Stimulated activated CD8-positive, alpha-beta memory T cell treated with anti-CD3 and anti-CD28 coated beads, Interleukin-7, amount 100 ng/mL, for 24 hours (primary cell): ENCODE results near the gene DCAF4.
A peak's percentile ranks its signal among the peaks of the same experiment; 100 is the strongest.

Source experiments
- DNase-seq: peaks from one replicate; pipeline ENCODE4 v3.0.0-alpha.2; 2020; ENCODE audit warnings: low read depth

The DCAF4 gene, protein sequence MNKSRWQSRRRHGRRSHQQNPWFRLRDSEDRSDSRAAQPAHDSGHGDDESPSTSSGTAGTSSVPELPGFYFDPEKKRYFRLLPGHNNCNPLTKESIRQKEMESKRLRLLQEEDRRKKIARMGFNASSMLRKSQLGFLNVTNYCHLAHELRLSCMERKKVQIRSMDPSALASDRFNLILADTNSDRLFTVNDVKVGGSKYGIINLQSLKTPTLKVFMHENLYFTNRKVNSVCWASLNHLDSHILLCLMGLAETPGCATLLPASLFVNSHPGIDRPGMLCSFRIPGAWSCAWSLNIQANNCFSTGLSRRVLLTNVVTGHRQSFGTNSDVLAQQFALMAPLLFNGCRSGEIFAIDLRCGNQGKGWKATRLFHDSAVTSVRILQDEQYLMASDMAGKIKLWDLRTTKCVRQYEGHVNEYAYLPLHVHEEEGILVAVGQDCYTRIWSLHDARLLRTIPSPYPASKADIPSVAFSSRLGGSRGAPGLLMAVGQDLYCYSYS

DNA sequence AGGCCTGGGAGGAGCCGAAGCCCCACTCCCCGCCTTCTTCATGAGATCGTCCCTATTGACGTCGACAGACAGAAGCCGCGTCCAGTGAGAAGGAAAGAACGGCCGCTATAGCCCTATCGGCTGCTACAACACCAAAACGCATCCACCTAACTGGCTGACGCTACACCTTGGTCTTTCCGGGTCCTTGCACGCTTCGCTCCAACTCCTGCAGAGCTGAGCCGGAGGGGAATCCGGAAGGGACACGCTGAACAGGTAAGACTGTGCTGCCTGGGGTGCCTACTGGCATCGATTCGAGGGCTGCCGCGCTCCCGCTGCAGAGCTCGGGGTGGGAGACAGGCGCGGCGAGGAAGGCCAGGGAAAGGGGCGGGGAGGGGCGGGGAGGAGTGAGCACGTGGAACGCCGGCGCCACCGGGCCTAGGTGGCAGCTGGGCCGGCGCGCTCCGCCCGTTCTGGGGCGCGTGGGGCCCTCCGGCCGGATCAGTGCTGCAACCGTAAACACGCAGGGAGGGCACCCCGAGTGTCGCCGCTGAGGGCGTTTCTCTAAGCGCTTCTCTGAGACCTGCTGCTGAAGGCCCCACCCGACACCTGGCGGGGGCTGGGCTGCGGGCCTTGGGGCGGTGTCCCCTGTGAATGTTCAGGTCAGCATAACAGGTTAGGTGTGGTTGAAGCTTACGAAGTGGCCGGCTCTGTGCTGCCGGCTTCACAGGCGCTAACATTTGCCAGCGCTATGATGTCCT, at the start of gene DCAF4:
TSS of gene DCAF4 (plus strand) at position 173 of the 737 bp plus-strand sequence. CDS start 11,515 bp downstream, outside the sequence.
- DNase-seq: peak; percentile 85

DNA sequence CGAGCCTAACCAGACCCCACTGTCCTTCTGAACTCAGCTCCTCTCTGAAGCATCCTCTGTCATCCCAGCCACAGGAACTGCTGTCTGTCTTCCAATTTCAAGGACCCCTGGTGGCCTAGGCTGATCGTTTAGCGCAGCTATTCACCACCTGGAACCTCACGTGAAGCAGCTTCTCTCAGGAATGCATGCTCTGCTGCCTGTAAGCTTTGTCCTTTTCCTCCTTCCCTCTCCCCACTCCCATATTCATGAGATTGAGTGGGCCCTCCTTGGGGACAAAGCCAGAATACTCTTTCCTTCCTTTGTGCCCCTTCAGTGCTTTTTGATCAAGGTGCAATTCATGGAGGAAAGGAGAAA, 49.6 kb upstream of the DCAF4 start:
- DNase-seq: no peak

DNA sequence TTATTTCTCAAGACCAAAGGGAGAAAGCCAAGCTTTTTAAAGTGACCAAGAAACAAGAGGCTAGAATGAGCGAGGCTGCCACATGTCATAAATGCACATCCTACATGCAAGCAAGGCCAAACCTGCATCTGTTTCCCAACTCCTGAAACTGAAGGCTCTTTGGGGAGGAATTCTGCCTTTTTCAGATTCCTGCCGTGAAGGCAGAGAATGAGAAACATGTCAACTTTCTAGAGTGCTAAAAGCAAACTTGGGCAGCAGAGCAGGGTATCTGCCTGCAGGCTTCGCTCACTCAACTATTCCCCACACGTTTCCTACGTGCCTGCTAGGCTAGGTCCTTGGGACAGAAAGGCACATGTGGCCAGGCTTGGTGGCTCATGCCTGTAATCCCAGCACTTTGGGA, 47.5 kb upstream of the DCAF4 start:
- no peak for DNase-seq

DNA sequence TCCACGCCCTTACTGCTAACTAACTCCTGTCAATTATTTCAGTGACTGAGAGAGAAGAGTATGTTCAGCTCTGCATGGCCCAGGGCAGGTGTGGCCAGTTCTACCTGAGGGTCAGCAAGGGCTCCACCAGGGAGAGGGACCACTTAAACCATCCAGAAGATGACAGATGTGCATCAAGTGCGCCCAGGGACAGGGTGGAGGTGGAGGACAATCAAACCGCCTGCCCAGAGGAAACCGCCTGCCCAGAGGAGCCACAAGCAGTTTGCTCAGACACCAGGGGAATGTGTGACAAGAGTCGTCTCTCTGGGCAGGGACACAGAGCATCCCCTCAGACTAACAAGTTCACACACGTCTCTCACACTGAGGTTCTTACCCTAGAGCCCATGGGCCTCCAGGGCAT, 46.8 kb upstream of the DCAF4 start:
- no peak for DNase-seq

DNA sequence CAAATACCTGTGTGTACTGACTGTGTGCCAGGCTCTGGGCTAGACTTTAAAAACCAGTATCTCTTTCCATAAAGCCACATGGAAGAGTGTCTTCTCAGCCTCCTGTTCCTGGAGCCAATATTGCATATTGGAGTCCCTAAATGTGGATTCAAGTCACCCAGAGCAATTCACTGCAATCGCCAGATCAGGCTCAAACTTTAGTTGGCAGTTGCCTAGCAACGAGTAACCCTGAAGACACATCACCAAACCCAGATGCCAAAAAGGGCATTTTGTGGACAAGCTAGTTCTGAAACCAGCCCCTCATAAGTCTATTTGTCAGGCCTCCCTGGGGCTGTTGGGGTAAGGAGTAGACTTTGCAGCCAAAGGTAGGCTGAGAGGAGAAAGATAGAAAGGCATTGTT, 46.1 kb upstream of the DCAF4 start:
- no peak for DNase-seq

DNA sequence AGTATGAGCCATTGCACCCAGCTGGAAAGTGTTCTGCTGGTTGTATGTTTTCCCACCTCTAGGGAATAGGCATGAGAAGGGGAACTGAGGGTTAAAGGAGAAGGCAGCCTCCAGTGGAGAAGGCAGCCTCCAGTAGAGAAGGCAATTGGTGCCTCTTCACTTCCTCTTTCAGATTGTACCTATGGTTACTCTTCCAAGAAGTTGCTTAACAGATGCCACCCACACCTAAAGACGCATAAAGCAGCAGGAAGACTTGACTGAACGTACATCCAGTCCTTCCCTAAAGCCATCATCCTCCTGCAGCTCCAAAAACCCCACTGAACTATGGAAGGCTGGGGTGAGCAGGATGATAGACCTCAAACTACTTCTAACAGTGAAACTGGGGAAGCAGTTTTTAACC, 45.4 kb upstream of the DCAF4 start:
- DNase-seq: no peak

DNA sequence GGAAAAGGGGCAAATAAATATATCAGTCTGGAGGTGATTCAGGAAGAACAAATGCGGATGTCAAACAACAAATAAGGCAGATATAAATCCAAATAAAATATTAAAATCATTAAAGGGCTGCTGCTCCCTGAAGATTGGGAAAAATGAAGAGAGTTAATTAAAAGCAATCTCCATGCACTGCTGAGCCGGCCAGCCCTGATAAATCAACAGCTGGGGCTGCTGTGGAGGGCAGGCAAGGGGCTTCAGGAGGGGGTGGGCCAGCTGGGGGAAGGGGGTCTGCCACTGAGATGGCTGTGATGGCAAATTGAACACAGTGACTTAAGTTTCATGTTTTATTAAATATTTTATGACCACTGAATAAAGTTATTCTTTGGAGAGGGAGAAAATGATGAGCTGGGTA, 44.7 kb upstream of the DCAF4 start:
- no peak for DNase-seq

DNA sequence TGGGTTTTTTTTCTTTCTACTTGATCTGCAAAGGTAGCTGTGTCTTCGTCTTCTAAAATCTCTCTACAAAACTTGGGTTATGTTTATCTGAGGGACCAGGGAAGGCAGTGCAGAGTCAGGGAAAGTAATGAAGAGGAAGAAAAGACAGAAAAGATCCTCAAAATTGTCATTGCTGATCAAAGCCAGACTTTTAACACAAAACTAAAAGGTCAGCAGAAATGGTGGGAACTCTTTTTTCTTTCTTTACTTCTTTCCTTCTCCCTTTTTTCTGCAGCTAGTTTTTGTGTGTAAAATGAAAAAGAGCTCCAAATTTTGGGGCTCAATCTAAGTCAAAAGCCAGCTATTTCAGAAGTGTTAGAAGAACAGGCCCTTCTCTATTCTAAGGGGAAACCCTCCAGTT, 44.2 kb upstream of the DCAF4 start:
- DNase-seq: no peak

DNA sequence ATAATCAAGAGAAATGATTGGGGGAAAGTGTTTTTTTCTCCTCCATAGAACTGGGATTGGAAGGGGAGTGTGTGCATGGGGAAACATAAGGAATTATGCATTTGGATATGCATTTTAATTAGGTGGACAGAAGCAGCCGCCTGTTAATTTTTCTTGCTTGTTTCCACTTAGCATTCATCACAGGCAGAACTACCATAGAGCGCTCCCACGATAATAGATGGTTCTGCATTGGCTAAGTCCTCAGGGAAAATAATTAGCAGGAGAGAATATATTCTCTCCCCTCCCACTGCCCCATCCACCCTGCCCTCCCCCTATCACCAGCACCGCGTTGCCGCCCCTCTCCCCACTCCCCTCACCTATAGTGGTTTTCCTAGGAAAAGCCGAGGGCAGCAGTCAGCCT, 43.8 kb upstream of the DCAF4 start:
- no peak for DNase-seq

DNA sequence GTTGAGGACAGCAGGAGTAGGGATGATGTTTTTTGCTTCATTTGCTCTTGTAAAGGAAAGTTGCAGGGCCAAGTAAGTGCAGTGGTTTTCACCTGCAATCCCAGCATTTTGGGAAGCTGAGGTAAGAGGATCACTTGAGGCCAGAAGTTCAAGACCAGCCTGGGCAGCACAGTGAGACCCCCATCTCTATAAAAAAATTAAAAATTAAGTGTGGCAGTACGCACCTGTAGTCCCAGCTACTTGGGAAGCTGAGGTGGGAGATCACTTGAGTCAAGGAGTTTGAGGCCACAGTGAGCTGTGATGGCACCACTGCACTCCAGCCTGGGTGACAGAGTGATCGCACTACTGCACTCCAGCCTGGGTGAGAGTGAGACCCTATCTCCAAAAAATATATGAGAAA, 43.2 kb upstream of the DCAF4 start:
- no peak for DNase-seq

DNA sequence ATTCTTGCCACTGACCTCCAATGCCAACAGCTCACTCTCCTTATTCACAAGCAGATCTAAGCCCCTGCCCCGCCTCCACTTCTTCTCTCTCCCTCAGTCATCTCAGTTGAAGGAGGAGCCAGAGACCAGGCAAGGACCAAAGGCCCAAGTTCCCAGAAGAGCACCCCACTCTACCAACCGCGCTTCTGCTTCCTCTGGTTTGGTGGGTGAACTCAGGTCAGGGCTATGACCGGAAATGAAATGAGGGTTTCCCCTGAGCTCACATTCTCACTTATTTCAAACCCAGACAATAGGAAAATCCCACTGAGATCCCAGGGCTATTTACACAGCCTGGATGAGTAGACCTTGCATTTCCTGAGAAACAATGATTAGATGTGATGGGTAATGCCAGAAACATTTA, 42.3 kb upstream of the DCAF4 start:
- no peak for DNase-seq

DNA sequence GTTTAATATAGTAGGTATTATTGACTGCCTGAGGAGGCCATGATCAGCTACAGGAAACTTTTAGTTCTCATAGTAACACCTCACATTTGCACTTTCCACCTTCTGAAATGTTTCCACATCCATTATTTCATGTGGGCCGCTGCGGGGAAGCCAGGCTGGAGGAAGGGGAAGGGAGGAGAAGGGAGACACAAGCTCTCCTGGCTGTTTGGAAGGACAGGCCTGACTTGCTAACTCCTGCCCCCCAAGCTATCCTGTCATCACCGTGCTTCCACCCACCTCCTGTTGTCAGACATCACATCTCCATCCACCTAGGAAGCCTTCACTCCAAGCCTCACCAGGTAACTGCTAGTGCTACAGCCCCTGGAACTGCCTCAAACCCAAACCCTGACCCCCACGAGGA, 41.9 kb upstream of the DCAF4 start:
- no peak for DNase-seq

DNA sequence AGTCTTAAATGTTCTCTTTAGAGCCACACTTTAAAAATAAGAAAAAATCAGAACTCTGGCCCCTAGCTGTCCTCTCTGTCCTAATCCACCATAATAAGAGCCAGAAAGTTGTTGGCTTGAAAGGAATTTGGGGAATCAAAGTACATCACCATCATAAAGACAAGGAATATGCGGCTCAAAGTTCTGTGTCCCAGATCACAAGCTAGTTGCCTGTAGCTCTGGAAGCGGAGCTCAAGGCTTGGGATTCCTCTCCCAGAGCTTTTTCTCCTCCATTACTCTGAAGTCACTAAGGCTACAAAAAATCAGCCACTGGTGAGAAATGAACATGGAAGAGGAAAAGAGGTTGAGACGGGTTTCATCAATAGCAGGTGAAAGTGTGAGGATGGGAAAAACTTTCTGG, 38.8 kb upstream of the DCAF4 start:
- DNase-seq: no peak

DNA sequence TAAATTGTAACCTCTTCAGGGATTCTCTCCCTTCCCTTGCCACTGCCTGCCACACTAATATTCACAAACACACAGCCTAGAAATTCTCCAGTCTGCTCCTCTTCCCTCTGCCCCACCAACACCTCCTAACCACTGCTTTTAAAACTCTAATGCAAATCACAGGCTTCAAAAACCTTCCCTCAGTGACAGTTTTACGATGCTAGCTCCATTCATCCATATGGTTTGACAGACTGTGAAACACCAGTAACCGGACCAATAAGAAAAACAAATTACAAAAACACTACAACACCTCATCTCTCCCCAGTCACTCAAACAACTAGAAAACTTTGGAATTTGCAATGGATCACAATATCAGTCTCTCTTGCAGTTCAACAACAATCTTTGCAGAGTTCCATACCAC, 38.1 kb upstream of the DCAF4 start:
- DNase-seq: no peak

DNA sequence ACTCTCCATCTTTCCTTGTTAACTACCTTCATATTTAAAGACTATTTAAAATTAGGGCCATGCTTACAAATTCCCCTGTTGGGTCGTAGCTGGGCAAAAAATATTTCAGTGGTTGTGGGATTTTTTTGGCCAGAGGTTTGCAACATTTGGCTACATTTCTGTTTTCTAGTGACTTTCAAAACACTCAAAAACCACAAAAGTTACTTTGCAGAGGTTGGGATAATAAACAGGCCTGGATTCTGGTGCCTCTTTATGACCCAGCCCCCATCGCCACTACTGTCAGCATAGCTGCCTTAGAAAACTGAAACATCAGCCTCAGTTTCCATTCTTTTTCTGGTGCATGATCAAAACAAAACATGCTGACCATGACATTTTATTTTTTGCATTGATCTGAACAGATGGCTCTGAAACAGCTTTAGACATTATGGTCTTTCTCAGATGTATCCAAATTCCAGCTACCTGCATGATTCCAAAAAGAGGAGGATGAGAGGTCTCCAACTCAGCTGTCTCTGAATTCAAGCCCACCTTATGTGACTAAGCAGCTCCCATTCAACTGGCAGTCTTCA, 37.5 kb upstream of the DCAF4 start:
- DNase-seq: no peak

DNA sequence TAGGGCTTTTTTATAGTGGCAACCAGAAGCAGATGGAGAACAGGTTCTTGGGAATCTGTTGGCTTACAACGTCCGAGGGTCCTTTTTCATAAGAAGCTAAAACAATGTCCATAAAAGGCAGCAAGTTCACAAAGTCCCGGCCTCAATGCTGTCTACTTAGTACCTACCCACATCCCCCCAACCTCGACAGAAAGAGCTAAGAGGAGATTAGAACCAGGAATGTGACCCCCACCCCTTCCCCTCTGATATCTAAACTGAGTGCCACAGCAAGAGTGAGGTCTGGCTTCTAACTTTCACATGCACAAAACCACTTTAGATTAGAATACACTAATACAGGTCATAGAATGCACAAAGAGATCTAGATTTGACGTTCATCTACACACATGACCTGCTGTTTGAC, 36.9 kb upstream of the DCAF4 start:
- DNase-seq: no peak

DNA sequence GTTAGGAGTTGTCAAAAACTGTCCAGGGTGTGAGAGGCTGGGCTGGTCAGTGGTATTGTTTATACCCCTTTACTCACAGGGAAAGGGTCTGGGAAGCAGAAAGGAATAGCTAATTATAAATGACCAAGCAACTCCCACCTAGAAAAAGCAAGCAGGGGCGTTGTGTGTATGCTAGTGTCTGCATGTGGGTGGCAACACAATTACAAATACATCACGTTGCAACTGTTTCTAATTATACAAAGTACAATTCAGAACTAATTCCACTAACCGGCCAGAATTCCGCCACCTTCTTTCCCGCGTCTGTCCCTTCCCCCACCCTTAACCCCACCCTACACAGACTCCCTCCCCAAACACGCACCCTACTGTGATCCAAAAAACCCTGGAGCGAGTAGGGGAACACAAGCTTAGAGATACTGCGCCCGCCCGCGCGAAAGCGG, 34.6 kb upstream of the DCAF4 start:
- DNase-seq: no peak

DNA sequence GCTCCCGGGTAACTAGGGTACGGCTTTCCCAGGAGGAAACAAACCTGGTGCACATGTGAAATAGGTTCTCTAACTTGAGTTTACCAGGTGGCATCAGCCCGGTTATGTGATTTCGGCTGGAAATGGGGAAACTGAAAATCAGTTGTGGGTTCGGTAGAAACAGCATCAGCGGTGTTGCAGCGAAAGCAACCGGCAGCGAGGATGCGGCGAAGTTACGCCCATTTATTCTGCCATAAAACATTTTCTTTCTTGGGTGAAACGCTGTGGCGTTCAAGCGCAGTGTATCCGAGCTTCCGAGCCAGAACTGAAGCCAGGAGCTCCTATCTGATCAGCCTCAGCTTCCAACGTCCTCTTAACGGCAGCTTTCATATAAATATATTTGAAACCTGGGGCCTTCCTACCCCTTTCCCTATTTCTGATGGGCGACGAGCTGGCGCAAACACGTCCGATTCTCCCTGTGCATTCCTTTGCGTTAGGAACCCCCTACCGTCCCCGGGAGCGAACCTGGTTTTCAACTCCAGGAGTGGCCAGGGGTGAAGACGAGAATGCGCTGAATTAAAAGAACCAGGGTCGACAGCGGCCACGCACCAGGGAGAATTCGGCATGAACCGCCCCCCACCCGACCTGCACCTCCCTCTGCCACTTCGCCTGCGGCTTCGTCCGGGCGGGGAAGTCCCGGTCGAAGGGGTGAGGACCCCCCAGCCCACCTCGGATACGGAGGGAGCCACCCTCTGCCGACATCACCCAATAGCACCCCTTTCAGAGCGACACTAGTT, 34.0 kb upstream of the DCAF4 start:
- no peak for DNase-seq

DNA sequence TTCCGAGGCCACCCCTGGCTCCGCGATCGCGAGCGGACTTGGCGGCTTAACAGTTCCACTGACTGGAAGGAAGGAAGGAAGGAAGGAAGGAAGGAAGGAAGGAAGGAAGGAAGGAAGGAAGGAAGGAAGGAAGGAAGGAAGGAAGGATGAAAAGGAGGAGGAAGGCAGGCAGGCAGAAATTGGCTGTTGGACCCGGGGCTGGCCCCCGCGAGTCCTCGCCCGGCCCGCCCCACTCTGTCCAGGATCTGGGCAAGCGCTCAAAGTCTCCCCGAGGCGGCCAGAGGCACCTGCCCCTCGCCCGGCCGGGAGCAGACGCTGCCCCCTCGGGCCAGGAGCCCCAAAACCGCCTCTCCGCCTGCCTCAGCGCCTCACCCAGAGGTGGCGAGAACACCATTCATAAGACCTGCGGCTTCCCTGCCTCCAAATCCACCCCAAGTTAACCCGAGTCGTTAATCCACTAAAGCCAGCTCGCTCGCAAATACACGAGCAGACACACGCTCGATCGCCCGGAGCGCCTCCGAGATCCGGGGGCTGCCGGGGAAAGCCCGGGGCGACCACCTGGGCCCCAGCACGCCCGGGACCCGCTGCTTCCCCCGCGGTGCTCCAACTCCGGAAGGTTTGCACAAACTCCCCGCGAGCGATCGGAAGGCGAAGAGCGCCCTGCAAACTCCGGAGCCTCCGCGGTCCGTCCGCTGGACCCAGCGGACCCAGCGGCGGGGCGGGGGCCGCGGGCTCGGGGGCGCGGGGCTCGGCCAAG, 33.2 kb upstream of the DCAF4 start:
- DNase-seq: no peak

DNA sequence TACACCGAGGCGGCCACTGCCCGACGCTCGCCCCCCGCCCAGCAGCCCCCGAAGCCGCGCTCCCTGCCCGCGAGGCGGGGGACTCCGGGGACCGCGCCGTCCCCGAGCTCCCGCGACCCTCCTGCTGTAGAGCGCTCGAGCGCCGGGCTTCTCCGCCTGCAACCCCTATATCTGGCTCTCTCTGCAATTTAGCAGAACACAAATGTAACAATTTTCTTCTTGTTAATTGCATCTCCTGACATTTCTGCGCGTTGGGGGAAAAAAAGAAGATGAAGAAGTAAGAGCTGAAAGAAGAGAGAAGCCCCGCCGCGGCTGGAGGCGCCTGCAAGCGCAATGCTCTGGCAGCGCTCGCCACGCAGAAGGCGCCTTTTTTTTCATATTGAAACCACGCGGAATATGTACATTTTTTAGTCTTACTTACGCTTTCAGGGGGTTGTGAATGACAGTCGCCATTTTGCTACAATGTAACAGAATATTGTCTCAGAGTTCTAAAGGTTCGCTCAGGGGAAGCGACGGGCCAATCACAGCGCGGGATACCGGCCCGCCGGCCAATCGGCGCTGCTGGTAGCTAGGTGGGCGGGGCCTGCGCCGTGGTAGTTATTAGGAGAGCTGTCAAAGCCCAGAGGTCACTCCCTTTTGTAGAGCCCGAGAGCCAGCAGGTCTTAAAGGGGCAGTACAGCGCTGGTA, 32.5 kb upstream of the DCAF4 start, which contains the start of gene DPF3:
TSS of gene DPF3 (minus strand) at position 466 of the 687 bp plus-strand sequence. CDS start at position 453, 13 bp downstream.
- DNase-seq: peak; percentile 86

DNA sequence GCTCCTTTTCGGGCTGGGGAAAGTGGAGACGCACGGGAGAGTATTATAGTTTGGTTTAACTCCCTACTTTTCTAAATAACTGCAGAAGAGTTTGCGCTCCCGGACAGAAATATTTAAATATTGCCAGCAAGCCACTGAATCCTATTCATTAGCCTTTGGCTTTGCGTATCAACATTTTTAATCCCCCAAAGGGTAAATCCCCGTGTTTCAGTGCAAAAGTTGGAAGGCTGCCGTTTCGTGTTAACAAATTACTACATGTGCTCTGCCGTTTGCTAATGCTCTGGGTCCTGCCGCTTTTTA, 32.0 kb upstream of the DCAF4 start:
- DNase-seq: no peak
